ENCODE results near the gene FCN1.
A peak's percentile ranks its signal among the peaks of the same experiment; 100 is the strongest.
"Not testable (repeated sequence)": the region's sequence is repeated elsewhere in the genome, so short reads cannot be mapped to it uniquely, and the experiment has no call there.

Gene FCN1

GRCh38 chr9:134917431-134918373 is at the start of gene FCN1:
TSS of gene FCN1 (minus strand) at chr9:134917912. CDS start at chr9:134917871, 41 bp downstream.
- DNase-seq: peak; percentile 11

- DNase-seq: peak; percentile 12
These were observed 49.2 kb upstream of the FCN1 start for GRCh38 chr9:134966697-134967546.

- peak; percentile 4 for DNase-seq
These were observed 48.6 kb upstream of the FCN1 start for GRCh38 chr9:134966270-134966669.

- DNase-seq: peak; percentile 2
These were observed 48.1 kb upstream of the FCN1 start for GRCh38 chr9:134965851-134966250.

- no peak for DNase-seq
These were observed 47.7 kb upstream of the FCN1 start for GRCh38 chr9:134965411-134965810.

GRCh38 chr9:134964271-134965055 is 46.8 kb upstream of the FCN1 start:
- DNase-seq: peak; percentile 5

GRCh38 chr9:134963546-134963945 is 45.8 kb upstream of the FCN1 start:
- peak; percentile 5 for DNase-seq

GRCh38 chr9:134962973-134963364 is 45.3 kb upstream of the FCN1 start:
- DNase-seq: peak; percentile 2

GRCh38 chr9:134962065-134962972 is 44.6 kb upstream of the FCN1 start:
- peak; percentile 8 for DNase-seq

- DNase-seq: peak; percentile 7
These were observed 43.8 kb upstream of the FCN1 start for GRCh38 chr9:134961331-134962064.

GRCh38 chr9:134960701-134961181 is 43.0 kb upstream of the FCN1 start:
- DNase-seq: peak; percentile 9

- DNase-seq: peak; percentile 10
These were observed 42.2 kb upstream of the FCN1 start for GRCh38 chr9:134959971-134960310.

- peak; percentile 7 for DNase-seq
These were observed 41.6 kb upstream of the FCN1 start for GRCh38 chr9:134959126-134959970.

GRCh38 chr9:134957945-134958227 is 40.2 kb upstream of the FCN1 start:
- DNase-seq: peak; percentile 2

- peak; percentile 7 for DNase-seq
These were observed 39.6 kb upstream of the FCN1 start for GRCh38 chr9:134957165-134957944.

GRCh38 chr9:134956387-134956786 is 38.7 kb upstream of the FCN1 start:
- not testable (repeated sequence) for DNase-seq

- DNase-seq: peak; percentile 9
These were observed 38.1 kb upstream of the FCN1 start for GRCh38 chr9:134955801-134956200.

GRCh38 chr9:134955156-134955555 is 37.4 kb upstream of the FCN1 start:
- DNase-seq: no peak

- DNase-seq: no peak
These were observed 34.3 kb upstream of the FCN1 start for GRCh38 chr9:134951994-134952393.

Measured in right hindlimb (tissue), 1 donor.